Inflammatory macrophage (primary cell): ENCODE data around the gene VSTM2B.
"Not testable (repeated sequence)": the region's sequence is repeated elsewhere in the genome, so short reads cannot be mapped to it uniquely, and the experiment has no call there.

Experiments
- DNase-seq, 2 donors: peaks; one replicate each; pipeline ENCODE4 v3.0.0-alpha.2; 2020 to 2022
- total RNA-seq, 18 experiments: gene quantifications; one replicate each; lab custom pipeline; 2026; ENCODE audit warnings: mixed read lengths in 6 of 18, inconsistent platforms in 2 of 18; lab: John Stamatoyannopoulos, UW

VSTM2B gene
- 0 to 0.08 (median 0) reads per million in 18 experiments for total RNA-seq

DNA sequence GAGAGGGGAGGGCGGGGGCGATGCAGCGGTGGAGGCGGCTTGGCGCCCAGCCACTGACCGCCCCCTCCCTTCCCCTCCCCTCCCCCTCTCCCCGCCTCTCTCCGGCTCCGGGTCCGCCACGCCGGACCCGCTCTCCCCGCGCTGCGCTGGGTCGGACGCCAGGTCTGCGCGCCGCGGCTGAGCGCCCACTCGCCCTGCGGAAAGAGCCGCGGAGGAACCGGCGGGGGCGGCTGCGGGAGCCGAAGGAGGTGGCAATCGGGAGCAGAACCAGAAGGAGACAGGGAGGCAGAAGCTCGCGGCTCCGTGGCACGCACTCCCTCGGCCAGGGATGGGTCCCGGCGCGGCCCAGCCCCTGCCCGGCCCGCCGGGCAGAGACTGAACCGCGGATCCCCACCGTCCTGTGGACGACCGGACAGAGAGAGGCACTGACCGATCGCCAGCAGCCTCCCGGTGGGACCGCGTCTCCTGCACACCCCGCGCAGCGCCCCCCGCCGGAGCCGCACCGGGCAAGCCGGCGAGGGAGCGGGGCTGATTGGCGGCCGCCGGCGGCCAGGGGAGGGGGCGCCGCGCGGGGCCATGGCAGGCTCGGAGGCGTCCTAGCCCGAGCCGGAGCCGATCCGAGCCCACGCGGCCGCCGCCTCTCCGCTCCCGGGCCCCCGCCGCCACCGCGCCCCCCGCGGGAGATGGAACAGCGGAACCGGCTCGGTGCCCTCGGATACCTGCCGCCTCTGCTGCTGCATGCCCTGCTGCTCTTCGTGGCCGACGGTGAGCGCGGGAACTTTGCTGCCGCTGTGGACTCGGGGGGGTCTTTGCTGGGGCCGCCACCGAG, at the start of gene VSTM2B:
Gene VSTM2B (plus strand): TSS at position 94 of the 829 bp plus-strand sequence. CDS start 590 bp downstream, at position 684.
- no peak for DNase-seq

DNA sequence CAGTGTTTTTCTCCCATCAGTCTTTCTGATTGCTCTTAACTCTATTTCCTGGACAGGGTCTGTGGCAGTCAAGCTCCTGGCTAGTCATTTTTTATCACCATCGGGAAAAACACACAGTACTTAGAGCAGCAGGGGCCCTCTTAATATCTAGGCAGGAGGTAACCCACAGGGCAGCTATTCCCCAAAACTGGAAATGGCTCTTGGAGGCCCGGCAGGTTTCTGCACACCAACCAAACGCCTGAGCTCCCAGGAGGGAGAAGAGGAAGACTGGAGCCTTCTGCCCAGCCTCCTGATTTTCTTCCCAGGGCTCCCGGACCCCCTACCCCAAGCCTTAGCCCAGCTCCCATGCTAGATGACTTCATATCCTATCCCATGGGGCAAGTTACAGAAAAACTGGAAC, 49.3 kb upstream of the VSTM2B start:
- no peak for DNase-seq

DNA sequence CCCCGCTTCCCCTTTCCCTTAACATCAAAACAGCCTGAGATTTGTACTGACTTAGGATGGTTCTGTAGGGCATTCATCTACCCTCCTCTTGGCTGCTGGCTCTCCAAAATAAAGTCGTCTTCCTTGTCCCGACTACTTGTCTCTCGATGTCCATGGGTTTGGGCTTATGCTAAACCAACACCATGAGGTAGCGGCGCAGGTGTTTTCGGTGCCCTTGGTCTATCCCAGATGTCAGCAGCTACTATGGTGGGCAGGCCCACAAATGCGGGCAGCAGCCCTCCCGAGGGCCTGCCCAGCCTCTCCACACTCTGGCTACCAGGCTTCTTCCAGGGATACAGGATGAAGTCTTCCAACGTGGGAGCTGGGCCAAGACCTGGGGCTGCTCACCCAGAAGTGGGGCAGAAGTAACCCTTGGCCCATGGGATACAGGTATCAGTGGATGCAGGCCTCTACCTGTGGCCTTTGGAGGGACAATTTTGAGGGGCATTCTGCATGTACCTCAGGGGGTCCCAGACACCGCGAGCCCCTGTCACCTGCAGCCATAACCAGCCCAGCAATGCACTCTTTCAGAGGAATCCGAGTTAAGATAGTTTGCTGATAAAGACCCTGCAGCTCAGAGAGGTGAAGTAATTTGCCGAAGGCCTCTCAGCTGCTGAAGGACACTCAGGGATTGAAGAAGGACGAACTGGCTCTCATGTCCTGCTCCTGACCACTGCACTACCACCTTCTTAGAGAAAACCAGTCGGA, 47.8 kb upstream of the VSTM2B start:
- DNase-seq, result no peak

DNA sequence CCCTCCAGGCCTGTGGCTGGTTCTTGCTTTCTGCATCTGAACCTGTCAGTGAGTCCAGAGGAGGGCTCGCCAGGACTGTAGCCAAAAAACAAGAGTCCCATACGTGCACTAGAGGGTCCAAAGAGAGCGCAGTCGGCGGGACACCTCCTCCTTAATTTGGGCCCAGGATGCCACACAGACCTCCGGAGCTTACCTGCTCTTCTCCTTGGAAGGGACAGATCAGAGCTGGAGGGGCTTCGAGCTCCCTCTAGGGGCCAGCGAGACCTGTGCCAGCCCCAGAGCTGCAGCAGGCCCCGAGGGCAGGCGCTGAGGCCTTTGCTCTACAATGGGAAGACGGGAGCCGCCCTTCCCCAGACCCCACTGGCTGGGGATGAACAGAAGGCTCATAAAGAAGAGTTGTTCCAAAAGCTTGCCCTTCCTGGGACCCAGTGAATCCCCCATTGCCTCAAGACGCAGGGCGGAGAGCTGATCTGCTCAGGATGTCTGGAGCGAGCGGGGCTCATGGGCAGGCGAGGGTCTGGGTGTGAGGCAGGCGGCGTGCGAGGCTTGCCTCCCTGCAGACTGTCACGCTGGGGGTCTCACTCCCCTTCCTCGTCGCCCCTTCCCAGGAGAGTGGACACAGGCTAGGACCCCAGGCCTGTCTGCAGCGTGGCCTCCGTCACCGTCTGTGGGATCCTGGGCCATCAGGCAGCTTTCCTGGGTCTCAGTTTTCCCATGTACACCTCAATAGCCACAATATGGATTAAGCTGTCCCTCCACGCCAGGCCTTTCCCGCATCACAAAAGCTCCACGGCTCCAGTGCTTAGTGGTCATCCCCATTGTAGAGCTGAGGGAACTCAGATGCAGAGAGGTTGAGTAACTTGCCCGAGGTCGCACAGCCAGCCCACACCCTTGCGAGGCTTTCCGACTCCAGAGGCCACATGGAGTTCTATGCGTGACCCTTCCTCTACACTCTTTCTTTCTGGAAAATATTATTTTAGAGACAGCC, 46.9 kb upstream of the VSTM2B start:
- DNase-seq, result no peak

DNA sequence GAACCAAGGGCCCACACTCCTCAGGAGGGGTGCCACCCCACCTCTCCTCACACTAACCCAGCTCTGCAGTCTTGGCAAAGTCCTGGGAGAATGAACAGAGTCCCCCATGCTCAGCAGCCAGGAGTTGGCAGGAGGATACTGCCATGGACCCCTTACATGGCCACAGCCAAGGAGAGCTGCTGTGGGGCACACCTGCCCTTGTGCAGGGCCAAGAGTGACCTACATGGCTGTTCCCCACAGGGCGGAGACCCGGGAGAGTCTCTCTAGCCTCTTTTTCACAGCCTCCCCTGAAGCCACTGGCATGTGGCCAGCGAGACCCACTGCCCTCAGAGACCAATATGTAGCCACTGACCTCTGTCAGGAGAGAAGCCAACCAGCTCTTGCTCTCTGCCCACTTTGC, 45.9 kb upstream of the VSTM2B start:
- DNase-seq, result no peak

DNA sequence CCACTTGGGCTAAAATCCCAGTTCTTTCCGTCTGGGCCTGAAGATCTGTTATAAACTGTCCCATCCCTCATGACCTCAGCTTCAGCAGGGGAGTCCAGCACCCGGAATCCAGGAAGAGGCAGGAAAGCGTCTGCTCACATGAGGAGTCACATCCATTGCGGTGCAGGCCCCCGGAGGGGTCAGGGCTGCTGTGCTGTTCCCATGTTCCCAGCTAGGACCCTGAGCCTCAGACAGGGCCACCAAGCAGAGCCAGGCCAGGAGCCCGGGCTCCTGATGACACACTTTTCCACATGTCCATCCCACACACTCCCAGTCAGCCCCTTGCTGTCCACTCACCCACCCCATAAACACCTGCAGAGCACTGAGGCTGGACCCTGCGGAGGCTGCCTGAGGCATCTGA, 45.3 kb upstream of the VSTM2B start:
- DNase-seq, result no peak

DNA sequence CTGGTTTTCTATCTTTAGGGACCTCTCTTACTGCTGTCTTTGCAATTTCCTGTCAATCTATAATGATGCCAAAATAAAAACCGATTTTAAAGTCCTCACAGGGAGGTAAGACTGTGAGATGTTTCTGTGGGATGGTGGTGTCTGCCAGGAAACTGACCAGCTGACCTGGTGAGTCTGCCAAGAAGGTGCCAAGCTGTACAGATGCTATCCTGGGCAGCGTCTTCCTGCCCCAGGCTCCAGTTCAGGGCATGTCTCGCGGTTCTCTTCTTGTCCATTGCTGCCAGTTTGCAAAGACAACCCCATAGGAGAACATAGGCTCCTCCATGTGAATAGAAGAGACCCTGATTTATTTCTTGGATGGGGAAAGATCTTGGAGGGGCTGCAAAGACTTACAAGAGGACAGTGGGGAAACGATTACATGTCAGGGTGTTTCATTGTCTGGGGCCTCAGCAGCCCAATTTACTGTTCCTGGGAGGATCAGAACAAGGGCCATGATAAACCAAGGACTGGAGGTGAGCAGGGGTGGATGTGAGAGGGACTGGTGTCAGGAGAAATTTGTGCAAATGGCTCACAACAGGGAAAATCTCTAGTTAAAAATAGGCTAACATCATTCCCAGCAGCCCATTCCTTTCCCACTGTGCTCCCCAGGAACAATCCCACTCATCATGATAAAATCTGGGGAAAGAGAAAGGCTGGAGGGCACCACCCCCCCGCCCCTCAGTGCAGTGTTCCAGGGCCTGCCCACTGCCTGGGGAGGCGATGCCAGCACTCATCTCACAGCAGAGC, 42.7 kb upstream of the VSTM2B start:
- DNase-seq, result no peak

DNA sequence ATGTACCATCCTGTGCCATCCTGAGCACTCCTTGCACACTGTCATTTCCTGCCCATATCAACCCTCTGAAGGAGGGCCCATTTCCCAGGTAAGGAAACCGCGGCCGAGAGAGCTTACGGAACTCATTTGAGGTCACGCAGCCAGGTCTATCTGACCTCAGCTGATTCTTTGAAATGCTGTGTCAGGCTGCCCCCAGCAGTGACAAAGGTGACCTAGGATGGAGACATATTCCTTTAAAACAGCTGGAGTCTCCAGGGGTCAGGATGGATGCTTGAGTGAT, 42.2 kb upstream of the VSTM2B start:
- no peak for DNase-seq

DNA sequence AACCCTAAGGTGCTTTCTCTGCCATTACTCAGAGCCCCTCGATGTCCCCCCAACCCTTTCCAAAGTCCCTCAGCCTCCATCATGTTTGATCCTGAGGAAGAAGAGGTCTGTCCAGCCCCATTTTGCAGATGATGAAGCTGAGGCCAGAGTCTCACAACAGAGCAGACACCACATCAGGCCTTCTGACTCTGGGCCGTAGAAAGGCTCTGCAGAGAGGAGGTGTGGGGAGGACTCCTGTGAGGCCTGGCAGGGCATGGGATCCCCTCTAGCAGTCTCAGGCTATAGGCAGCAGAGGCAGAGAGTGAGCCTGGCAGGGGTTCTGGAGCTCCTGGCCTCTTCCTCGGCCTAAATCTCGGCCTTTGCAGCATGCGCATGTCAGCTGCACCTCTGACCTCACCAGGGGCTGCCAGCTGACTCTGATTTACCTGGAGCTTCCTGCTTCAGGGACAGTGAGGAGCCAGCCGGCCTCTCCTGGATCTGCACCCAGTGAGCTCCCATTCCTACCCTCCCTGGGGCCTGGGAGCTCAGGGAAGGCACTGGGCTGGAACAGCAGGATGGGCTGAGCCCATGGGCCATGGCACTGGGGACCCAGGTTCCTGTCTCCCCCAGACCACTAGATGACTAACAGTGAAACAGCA, 41.7 kb upstream of the VSTM2B start:
- no peak for DNase-seq

DNA sequence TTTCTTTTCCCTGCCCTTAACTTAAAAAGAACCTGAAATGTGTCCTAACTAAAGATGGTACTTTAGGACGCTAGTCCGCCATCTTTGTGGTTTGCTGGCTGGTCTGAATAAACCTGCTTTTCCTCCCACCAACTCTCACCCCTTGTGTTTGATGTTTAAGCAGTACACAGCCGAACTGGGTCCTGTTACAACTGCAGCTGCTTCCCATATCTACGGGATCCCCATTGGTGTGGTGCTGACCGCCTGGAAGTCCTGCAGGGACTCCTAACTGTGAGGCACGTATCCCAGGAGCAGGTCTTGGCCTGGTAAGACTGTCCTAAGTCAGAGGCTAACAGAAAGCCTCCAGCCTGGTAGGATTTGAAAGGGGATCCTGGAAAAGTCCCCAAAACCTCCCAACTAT, 40.9 kb upstream of the VSTM2B start:
- no peak for DNase-seq

DNA sequence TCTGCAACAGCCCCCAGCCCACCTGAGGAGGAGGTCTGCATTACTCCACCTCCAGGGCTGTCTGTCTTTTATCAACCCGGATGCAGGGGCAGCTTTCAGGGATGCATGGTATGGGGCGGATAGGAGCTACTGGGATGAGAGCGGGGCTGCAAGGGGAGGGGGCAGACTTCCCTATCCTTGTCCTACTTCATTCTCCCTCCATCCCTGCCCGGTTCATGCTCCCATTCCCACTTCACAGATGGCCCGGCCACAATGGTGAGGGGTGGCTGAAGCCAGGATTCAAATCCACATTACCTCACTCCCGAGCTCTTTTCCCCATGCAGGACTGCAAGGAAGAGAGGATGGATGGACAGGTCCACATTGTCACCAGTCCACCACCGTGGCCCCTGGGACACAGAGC, 40.5 kb upstream of the VSTM2B start:
- no peak for DNase-seq

DNA sequence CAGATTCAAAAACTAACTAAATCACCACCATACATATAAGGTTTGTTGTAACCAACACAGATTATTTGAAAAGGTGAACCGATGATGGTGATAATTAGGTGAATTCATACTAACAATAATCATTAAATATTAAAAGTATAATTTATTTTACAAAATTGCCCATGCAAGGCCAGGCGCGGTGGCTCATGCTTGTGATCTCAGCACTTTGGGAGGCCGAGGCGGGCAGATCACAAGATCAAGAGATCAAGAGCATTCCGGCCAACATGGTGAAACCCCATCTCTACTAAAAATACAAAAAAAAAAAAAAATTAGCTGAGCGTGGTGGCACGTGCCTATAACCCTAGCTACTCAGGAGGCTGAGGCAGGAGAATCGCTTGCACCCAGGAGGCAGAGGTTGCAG, 38.8 kb upstream of the VSTM2B start:
- not testable (repeated sequence) for DNase-seq

DNA sequence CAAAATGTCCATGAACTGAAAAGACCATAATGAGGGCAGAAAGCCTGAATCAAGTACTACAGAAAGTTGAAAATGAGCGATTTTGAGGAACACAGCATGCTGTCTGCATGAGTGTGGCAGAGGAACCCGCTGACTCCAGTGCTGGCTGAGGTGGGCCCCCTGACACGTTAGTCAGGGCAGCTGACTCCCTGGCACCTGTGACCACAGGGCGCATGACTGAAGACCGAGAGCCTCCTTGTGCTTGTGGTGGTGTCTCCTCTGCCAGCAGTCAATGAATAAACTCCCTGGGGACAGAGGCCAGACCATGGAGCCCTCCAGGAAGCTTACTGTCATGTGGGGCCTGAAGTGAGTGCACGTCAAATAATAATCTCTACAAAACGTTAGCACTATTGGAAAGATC, 38.4 kb upstream of the VSTM2B start:
- DNase-seq, result no peak

DNA sequence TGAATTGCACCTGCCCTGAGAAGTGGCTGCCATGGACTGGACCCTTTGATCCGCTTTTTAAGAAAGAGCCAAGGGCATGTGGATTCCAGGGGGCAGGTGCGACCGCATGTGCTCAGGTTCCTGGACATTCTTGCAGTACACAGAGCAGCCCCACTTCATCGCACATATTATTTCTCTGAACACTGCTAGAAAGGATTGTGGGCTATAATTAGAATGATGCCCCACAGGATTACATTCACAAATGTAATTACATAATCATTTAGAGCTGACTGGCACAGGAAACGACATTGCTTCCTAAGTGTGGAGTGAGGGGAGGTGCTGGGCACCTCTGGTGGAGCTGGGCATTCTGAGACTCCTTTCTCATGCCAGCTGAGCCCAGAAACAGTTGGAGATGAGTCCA, 37.5 kb upstream of the VSTM2B start:
- no peak for DNase-seq

DNA sequence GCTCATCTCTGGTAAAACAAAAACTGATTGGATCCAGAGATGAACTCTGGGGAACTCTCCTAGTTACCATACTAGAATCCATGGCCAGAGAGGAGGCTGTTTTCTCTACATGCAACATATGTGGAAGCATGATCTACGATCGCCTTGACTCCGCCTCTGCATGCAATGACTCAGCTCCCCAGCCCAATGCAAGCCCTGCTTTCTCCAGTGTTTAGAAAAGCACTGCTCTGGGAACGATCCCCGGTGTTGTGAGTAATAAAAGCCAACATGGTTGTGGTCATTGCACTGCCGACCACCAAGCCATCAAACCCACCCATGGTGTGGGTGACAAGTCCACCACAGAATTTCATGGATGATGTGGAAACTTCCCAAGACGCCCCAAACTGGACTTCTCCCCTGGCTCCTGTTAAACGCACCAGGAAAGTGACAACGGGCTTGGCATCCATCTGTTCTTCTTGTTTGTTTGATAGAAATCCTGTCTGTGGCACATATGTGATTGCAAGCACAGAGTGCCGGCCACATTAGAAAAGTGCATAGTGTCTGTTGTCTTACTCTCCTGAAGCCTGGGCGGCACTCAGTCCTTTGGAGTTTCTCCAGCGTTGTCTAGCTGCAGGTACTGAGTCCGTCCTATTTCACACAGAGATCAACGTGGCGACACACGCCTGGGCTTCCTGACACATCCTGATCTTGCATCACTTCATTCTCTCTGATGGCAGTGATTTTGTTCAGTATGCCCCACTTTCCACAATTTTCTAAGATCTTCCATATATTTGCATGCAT, 36.4 kb upstream of the VSTM2B start:
- no peak for DNase-seq

DNA sequence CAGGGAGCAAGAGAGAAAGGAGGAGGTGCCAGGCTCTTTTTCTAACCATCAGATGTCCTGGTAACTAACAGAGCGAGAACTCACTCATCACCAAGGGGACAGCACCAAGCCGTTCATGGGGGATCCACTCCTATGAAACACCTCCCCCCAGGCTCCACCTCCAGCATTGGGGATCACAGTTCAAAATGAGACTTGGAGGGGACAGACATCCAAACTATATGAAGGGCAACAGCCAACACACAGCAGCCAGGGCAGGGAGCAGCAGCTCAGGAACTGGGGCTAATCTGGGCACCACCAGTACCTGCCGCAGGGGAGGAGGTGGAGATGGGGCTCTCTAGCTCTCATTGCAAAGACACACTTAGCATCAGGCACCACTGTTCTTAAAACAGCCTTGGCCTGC, 34.3 kb upstream of the VSTM2B start:
- no peak for DNase-seq

DNA sequence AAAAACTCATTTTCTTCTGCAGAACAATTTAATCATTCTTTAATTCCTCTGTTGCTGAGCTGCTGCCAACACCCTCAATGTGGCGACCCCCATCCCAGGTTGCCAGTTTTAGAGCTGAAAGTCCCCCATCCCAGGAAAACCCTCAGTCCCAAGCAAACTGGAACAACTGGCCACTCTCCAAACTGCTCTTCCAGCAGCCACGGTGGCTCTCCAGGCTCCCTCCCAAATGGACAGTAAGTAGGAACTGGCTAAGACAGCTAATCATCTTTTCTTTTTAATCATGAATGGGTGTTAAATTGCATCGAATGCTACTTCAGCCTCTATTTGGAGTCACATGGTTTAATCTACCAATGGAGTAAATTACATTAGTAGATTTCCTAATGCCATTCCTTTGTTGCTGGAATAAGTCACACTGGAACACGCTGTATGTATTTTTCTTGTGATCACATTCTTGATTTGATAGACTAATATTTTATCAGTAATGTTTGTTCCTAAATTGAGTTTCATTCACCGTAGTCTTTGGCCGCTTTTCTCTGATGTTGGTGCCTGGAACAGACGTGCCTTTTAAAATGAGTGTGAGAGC, 33.7 kb upstream of the VSTM2B start:
- no peak for DNase-seq

DNA sequence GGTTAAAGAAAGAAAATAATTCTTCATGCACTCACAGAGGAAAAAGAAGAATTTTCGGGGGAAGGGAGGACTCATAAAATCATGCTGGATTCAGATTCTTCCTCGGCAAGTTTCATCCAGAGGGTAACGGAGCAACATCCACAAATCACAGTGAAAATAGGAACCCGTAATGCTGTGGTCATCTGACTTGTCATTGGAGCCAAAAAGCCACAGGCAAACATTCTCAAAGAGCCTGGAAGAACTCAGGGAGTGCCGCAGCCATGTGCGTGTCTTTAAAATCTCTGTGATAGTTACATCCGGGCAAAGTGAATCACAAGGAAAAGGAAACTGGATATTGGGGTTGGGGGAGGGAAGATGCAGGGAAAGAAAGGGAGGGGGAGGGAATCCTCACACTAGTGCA, 33.0 kb upstream of the VSTM2B start:
- DNase-seq, result no peak

DNA sequence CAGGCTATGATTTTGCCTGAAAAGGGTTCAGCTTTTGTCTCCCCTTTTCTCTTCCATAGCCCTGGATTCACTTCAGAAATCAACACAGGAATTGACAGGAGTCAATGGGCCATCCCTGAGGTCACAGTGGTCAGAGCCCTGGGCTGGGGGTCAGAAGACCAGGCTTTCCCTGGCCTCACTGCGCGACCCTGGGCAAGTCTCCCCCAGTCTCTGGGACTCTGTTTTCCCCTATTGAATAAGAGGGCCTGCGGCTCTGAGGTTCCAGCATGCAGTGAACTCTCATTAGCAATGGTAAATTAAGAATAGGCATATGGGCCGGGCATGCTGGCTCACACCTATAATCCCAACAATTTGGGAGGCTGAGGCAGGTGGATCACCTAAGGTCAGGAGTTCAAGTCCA, 30.7 kb upstream of the VSTM2B start:
- no peak for DNase-seq

DNA sequence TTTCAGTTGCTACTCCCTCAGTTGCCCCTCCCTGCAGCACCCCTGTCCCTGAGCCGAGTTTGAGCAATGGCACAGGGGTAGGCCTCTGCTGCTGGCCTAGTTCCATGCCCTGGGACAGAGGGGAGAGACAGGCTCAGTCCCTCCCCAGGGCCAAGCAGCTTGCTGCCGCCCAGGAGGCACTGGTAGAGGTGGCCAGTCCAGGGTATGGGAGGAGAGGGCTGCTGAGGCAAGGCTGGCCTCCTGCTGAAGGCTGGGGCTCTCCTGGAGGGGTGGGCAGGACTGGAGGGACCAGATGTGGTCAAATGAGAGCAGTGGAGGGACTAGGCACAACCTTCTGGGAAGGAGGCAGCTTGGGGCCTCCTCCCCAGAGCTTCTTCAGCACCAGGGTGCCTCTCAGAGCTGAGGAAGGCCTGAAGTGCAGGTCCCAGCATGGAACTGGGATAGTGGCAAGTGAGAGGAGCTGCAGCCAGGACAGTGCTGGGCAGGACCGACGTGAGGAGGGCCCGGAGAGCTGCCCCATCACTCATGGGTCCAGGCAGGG, 29.8 kb upstream of the VSTM2B start:
- no peak for DNase-seq
